ENCODE measurements around the gene PRRX2.

Gene PRRX2

DNA sequence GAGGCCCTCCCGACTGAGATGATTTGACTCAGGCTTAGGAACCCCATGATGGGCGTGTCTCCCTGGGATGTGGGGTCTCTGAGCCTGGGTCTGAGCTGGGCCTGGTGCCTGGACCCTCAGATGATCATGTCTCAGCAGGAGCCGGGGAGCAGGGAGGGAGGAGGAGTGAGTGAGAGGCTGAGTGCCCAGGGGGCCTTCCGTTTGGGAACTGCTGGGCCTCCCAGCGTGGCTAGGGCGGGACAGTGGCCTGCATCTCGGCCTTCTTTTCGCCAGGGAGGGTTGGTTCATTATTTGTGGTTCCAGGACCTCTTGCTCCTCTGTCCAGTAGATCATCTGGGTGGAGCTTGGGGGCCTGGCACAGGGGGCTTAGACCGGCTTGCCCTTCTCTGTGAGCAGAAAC is 5.6 kb downstream of the PRRX2 start:
- DNase-seq (ENCODE audit: extremely low read depth, low read depth), result no peak
- TF ChIP-seq, protein P1, sequence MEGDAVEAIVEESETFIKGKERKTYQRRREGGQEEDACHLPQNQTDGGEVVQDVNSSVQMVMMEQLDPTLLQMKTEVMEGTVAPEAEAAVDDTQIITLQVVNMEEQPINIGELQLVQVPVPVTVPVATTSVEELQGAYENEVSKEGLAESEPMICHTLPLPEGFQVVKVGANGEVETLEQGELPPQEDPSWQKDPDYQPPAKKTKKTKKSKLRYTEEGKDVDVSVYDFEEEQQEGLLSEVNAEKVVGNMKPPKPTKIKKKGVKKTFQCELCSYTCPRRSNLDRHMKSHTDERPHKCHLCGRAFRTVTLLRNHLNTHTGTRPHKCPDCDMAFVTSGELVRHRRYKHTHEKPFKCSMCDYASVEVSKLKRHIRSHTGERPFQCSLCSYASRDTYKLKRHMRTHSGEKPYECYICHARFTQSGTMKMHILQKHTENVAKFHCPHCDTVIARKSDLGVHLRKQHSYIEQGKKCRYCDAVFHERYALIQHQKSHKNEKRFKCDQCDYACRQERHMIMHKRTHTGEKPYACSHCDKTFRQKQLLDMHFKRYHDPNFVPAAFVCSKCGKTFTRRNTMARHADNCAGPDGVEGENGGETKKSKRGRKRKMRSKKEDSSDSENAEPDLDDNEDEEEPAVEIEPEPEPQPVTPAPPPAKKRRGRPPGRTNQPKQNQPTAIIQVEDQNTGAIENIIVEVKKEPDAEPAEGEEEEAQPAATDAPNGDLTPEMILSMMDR (IDR thresholded peaks at IDR 0.05; ENCODE audit: low read depth, low read length, missing control alignments), result no peak
- no peak overlapping the region for H3K4me3 ChIP-seq (replicated peaks; ENCODE audit: low read depth, low read length)

DNA sequence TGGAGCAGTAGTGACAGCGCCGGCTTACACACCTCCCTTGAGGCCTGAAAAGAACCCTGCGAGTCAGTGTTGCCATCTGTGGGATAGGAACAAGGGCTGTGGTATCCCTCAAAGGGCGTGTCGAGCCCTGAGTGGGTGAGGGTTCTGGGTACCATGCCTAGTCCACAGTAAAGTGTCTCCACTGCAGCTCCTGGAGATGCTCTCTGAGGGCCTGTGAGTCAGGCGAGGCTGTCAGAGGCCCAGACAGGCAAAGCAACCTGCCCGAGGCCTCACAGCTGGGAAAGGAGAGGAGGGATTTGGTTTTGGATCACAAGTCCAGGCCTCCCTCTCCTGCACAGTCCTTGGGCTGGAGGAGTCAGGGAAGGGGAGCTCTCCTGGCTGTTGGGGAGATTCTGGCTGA is 6.1 kb downstream of the PRRX2 start:
- TF ChIP-seq, protein P1 (IDR thresholded peaks at IDR 0.05; ENCODE audit: low read depth, low read length, missing control alignments), result no peak
- no peak for DNase-seq (ENCODE audit: extremely low read depth, low read depth)
- no peak overlapping the region for H3K4me3 ChIP-seq (replicated peaks; ENCODE audit: low read depth, low read length)

DNA sequence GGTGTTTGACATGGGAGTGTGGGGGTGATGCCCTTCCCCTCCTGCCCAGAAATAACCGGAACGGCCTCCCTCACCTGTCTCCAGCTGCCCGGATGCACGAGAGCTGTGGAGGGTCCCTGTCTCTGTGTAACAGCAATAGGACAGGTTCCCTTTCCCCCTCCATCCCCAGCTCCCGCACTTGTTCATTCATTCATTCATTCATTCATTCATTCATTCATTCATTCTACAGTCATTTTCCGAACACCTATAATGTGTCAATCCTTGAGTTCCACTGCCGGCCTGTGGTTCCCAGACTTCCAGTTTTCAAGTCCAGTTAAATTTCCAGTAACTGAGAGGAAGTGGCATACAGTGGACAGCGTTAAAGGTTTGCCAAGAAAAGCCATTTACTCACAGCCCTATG is 7.3 kb downstream of the PRRX2 start:
- DNase-seq (ENCODE audit: extremely low read depth, low read depth), result no peak
- TF ChIP-seq, protein P1 (IDR thresholded peaks at IDR 0.05; ENCODE audit: low read depth, low read length, missing control alignments), result no peak
- H3K4me3 ChIP-seq (replicated peaks; ENCODE audit: low read depth, low read length), result no peak overlapping the region

DNA sequence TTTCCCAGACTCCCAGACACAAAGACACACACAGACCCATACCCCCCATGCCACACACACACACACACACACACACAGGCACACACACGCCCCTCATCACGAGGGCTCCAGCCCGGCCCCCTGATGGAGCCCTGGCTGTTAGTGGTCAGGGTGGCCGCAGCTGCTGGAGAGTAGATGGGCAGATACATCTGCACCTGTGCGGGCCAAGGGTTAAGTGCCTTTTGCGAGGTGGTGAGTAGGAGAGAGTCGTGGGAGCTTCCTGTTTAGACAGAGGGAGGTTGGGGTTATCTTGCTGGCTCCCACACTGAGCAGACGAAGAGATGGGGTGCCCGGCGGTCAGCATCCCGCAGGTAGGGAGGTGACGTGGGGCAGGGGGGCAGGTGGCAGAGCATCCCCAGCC is 8.2 kb downstream of the PRRX2 start:
- TF ChIP-seq, protein P1 (IDR thresholded peaks at IDR 0.05; ENCODE audit: low read depth, low read length, missing control alignments), result no peak
- no peak overlapping the region for H3K4me3 ChIP-seq (replicated peaks; ENCODE audit: low read depth, low read length)
- no peak for DNase-seq (ENCODE audit: extremely low read depth, low read depth)

DNA sequence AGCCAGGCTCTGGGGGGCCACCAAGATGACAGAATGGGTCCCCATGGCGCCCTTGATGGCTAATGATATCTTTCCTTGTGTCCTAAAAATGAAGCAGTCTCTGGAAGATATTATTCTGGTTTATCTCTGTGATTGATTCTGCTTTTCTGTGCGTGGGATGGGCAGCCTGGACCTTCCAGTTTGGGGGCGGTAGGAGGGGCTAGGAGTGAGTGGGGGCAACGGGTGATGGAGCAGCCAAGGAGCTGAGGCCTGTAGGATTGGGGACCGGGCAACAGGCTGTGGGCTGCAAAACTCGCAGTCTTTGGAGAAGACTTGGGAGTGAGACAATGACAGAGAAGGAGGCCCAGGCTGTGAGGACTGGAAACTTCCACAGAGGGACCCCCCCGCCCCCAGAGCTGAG is 8.8 kb downstream of the PRRX2 start:
- TF ChIP-seq, protein P1 (IDR thresholded peaks at IDR 0.05; ENCODE audit: low read depth, low read length, missing control alignments), result no peak
- no peak for DNase-seq (ENCODE audit: extremely low read depth, low read depth)
- H3K4me3 ChIP-seq (replicated peaks; ENCODE audit: low read depth, low read length), result no peak overlapping the region

DNA sequence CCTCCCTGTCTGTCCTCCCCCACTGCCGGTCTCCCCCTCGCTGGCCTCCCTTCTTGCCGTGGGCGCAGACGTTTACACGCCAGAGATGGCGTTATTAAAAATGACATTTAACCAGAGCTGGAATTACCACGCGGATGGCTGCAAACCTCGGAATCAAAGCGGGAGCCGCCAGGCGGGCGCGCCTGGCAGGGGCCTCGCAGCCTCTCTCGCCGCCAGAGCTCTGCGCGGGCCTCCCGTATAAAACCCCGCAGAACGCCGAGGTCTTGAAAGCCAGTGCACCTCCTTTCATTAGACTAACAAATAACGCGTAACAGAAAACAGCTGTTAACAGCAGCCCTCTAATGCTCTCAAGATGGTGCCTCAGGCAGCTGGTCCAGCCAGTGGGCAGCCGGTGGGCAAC is 10.2 kb downstream of the PRRX2 start:
- no peak for DNase-seq (ENCODE audit: extremely low read depth, low read depth)
- H3K4me3 ChIP-seq (replicated peaks; ENCODE audit: low read depth, low read length), result no peak overlapping the region
- TF ChIP-seq, protein P1 (IDR thresholded peaks at IDR 0.05; ENCODE audit: low read depth, low read length, missing control alignments), result no peak

DNA sequence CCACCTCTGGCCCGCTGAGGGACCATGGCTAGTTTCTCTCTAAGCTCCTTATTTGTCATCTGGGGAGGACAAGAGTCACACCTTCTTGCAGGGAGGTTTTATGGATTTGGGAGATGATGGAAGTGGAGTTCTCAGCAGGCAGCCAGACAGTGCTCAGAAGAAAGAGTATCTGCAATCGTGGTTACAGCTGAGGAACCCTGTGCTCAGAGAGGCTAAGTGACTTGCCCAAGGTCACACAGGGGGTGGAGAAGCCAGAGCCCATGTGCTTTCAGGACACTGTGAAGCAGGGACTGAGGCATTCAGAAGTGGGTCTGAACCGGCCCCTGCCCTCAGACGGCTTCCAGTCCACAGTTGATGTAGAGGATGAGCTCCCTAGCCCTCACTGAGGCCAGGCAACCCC is 10.8 kb downstream of the PRRX2 start:
- TF ChIP-seq, protein P1 (IDR thresholded peaks at IDR 0.05; ENCODE audit: low read depth, low read length, missing control alignments), result no peak
- no peak for DNase-seq (ENCODE audit: extremely low read depth, low read depth)

More for the DNA sequence above, 10.8 kb downstream of the PRRX2 start:
- no peak overlapping the region for H3K4me3 ChIP-seq (replicated peaks; ENCODE audit: low read depth, low read length)
